Measurements from ENCODE around the gene OVCH2.
"Not testable (repeated sequence)": the region's sequence is repeated elsewhere in the genome, so short reads cannot be mapped to it uniquely, and the experiment has no call there.

Gene OVCH2

GRCh38 chr11:7706377-7706776 lies at the start of gene OVCH2:
OVCH2 (minus strand) TSS chr11:7706477; CDS start chr11:7706394, 83 bp downstream.
- DNase-seq: no peak

GRCh38 chr11:7749456-7749855 lies 43.2 kb upstream of the OVCH2 start:
- no peak for DNase-seq

- DNase-seq: not testable (repeated sequence)
Measured at GRCh38 chr11:7734767-7735166, 28.5 kb upstream of the OVCH2 start.

- DNase-seq: no peak
Measured at GRCh38 chr11:7714786-7715185, 8.5 kb upstream of the OVCH2 start.

GRCh38 chr11:7703740-7704139 lies 2.5 kb downstream of the OVCH2 start:
- DNase-seq: no peak

GRCh38 chr11:7696424-7696823 lies 9.9 kb downstream of the OVCH2 start:
- DNase-seq: no peak

GRCh38 chr11:7694235-7694634 lies 12.0 kb downstream of the OVCH2 start:
- no peak for DNase-seq

- DNase-seq: no peak
Measured at GRCh38 chr11:7692426-7692825, 13.9 kb downstream of the OVCH2 start.

- DNase-seq: no peak
Measured at GRCh38 chr11:7691759-7692350, 14.4 kb downstream of the OVCH2 start.

- DNase-seq: peak; percentile 9
Measured at GRCh38 chr11:7690648-7691047, 15.6 kb downstream of the OVCH2 start.

GRCh38 chr11:7689239-7689638 lies 17.0 kb downstream of the OVCH2 start:
- DNase-seq: no peak

- DNase-seq: no peak
Measured at GRCh38 chr11:7688238-7688826, 17.9 kb downstream of the OVCH2 start.

- DNase-seq: no peak
Measured at GRCh38 chr11:7687386-7687785, 18.9 kb downstream of the OVCH2 start.

- no peak for DNase-seq
Measured at GRCh38 chr11:7686761-7687160, 19.5 kb downstream of the OVCH2 start.

GRCh38 chr11:7683571-7683970 lies 22.7 kb downstream of the OVCH2 start:
- no peak for DNase-seq

- DNase-seq: no peak
Measured at GRCh38 chr11:7677796-7678201, 28.5 kb downstream of the OVCH2 start.

GRCh38 chr11:7677071-7677470 lies 29.2 kb downstream of the OVCH2 start:
- DNase-seq: peak; percentile 58

GRCh38 chr11:7675631-7676030 lies 30.6 kb downstream of the OVCH2 start:
- no peak for DNase-seq

GRCh38 chr11:7673724-7674434 lies 32.4 kb downstream of the OVCH2 start:
- no peak for DNase-seq

GRCh38 chr11:7672960-7673723 lies 33.1 kb downstream of the OVCH2 start, which contains the start of gene CYB5R2:
CYB5R2 (minus strand) TSS chr11:7673500; CDS start chr11:7672825, 675 bp downstream.
- no peak for DNase-seq

- DNase-seq: no peak
Measured at GRCh38 chr11:7672276-7672959, 33.9 kb downstream of the OVCH2 start.

GRCh38 chr11:7671347-7672215 lies 34.7 kb downstream of the OVCH2 start:
- no peak for DNase-seq

All from T1000 (cell line).